Mammary epithelial cell (primary cell): ENCODE results near the gene SEBOX.

Experiments used
- EZH2 ChIP-seq: IDR thresholded peaks from 2 replicates; pipeline ENCODE4 v1.6.1; 2012; ENCODE audit warnings: low read length, inconsistent platforms, borderline replicate concordance
- TF ChIP-seq, protein P1 (sequence below), 2 donors: IDR thresholded peaks in 1 of 2; conservative IDR thresholded peaks in 1 of 2; 2 replicates each; pipeline ENCODE4 v1.5.1; 2011 to 2012; ENCODE audit warnings: inconsistent platforms in 2 of 2, low read length in 2 of 2, mild to moderate bottlenecking in 2 of 2, control low read depth in 1 of 2, low read depth in 1 of 2; ENCODE audit not compliant: insufficient read depth in 1 of 2; ENCODE audit errors: extremely low read depth in 1 of 2

GRCh38 chr17:28394337-28395116, 29.5 kb upstream of the SEBOX start:
- TF ChIP-seq, protein P1, sequence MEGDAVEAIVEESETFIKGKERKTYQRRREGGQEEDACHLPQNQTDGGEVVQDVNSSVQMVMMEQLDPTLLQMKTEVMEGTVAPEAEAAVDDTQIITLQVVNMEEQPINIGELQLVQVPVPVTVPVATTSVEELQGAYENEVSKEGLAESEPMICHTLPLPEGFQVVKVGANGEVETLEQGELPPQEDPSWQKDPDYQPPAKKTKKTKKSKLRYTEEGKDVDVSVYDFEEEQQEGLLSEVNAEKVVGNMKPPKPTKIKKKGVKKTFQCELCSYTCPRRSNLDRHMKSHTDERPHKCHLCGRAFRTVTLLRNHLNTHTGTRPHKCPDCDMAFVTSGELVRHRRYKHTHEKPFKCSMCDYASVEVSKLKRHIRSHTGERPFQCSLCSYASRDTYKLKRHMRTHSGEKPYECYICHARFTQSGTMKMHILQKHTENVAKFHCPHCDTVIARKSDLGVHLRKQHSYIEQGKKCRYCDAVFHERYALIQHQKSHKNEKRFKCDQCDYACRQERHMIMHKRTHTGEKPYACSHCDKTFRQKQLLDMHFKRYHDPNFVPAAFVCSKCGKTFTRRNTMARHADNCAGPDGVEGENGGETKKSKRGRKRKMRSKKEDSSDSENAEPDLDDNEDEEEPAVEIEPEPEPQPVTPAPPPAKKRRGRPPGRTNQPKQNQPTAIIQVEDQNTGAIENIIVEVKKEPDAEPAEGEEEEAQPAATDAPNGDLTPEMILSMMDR (conservative IDR thresholded peaks at IDR 0.05 in 1 of 2, IDR thresholded peaks at IDR 0.05 in 1 of 2; ENCODE audit: extremely low read depth in 1 of 2, insufficient read depth in 1 of 2, low read depth in 1 of 2, low read length in 2 of 2) = no peak
- no peak for TF ChIP-seq EZH2
